ENCODE data around the gene LCAT.

GRCh38 chr16:67932462-67932840 is 11.5 kb downstream of the LCAT start:
- no peak for TF ChIP-seq POLR2A (IDR thresholded peaks at IDR 0.05)
- TF ChIP-seq, protein P1, sequence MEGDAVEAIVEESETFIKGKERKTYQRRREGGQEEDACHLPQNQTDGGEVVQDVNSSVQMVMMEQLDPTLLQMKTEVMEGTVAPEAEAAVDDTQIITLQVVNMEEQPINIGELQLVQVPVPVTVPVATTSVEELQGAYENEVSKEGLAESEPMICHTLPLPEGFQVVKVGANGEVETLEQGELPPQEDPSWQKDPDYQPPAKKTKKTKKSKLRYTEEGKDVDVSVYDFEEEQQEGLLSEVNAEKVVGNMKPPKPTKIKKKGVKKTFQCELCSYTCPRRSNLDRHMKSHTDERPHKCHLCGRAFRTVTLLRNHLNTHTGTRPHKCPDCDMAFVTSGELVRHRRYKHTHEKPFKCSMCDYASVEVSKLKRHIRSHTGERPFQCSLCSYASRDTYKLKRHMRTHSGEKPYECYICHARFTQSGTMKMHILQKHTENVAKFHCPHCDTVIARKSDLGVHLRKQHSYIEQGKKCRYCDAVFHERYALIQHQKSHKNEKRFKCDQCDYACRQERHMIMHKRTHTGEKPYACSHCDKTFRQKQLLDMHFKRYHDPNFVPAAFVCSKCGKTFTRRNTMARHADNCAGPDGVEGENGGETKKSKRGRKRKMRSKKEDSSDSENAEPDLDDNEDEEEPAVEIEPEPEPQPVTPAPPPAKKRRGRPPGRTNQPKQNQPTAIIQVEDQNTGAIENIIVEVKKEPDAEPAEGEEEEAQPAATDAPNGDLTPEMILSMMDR (IDR thresholded peaks at IDR 0.05), result no peak

Measured in Peyer's patch (tissue), 4 donors.